MM.1S (cell line): ENCODE results near the gene PRX.

Experiments
- DNase-seq: peaks from one replicate; pipeline ENCODE4 v3.0.0-alpha.2; 2015
- H2AFZ ChIP-seq: fragments of 300-600 bp; sonication (generic); 2 replicates; pipeline ENCODE4 v1.6.0; 2016; ENCODE audit warnings: antibody characterized with exemption, low read length
- H3F3A ChIP-seq: fragments of 300-600 bp; sonication (generic); 2 replicates; pipeline ENCODE4 v1.6.1; 2016; ENCODE audit warnings: mild to moderate bottlenecking, antibody characterized with exemption, low read length, moderate library complexity, mixed read lengths; ENCODE audit not compliant: insufficient read depth
- H3K27ac ChIP-seq: fragments of 300-600 bp; sonication (generic); 2 replicates; pipeline ENCODE4 v1.5.1; 2016; ENCODE audit warnings: mild to moderate bottlenecking, low read length
- H3K27me3 ChIP-seq: fragments of 300-600 bp; sonication (generic); replicated peaks from 2 replicates; pipeline ENCODE4 v1.6.0; 2016; ENCODE audit warnings: low read length; ENCODE audit not compliant: insufficient read depth
- H3K36me3 ChIP-seq: fragments of 300-600 bp; sonication (generic); replicated peaks from 2 replicates; pipeline ENCODE4 v1.6.1; 2016; ENCODE audit warnings: mild to moderate bottlenecking, low read length, mixed read lengths; ENCODE audit not compliant: insufficient read depth
- H3K4me1 ChIP-seq: fragments of 300-600 bp; sonication (generic); 2 replicates; pipeline ENCODE4 v1.6.1; 2016; ENCODE audit warnings: low read length, mixed read lengths
- H3K4me2 ChIP-seq: fragments of 300-600 bp; sonication (generic); 2 replicates; pipeline ENCODE4 v1.6.0; 2016; ENCODE audit warnings: low read depth, low read length
- H3K4me3 ChIP-seq: fragments of 300-600 bp; sonication (generic); 2 replicates; pipeline ENCODE4 v1.5.1; 2016; ENCODE audit warnings: low read length, mixed read lengths
- H3K79me2 ChIP-seq: fragments of 300-600 bp; sonication (generic); 2 replicates; pipeline ENCODE4 v1.6.1; 2016; ENCODE audit warnings: mixed run types, low read length, mixed read lengths
- H3K9ac ChIP-seq: fragments of 300-600 bp; sonication (generic); 2 replicates; pipeline ENCODE4 v1.6.1; 2016; ENCODE audit warnings: low read length, mixed read lengths
- H3K9me2 ChIP-seq: fragments of 300-600 bp; sonication (generic); replicated peaks from 2 replicates; pipeline ENCODE4 v1.6.1; 2016; ENCODE audit warnings: mild to moderate bottlenecking, low read length, mixed read lengths; ENCODE audit not compliant: insufficient read depth
- H3K9me3 ChIP-seq: fragments of 300-600 bp; sonication (generic); replicated peaks from 2 replicates; pipeline ENCODE4 v1.6.1; 2016; ENCODE audit warnings: mild to moderate bottlenecking, low read length, mixed read lengths; ENCODE audit not compliant: insufficient read depth
- H4K20me1 ChIP-seq: fragments of 300-600 bp; sonication (generic); 2 replicates; pipeline ENCODE4 v1.6.1; 2016; ENCODE audit warnings: mild to moderate bottlenecking, low read length, moderate library complexity, mixed read lengths; ENCODE audit not compliant: insufficient read depth
- CTCF ChIP-seq: fragments of 300-600 bp; sonication (generic); IDR thresholded peaks from 2 replicates; pipeline ENCODE4 v1.5.1; 2016; ENCODE audit warnings: antibody characterized with exemption, low read length, mixed read lengths
- EZH2 ChIP-seq: fragments of 300-600 bp; sonication (generic); optimal IDR thresholded peaks from 2 replicates; pipeline ENCODE3; 2017; ENCODE audit warnings: low read depth, mild to moderate bottlenecking, antibody characterized with exemption, low read length, mixed read lengths
- EZH2phosphoT487 ChIP-seq: fragments of 300-600 bp; sonication (generic); IDR thresholded peaks from 2 replicates; pipeline ENCODE4 v1.6.1; 2018; ENCODE audit warnings: antibody characterized with exemption, low read length

The PRX gene

GRCh38 chr19:40355975-40356680 lies 57.0 kb downstream of the PRX start:
- H3K4me2 ChIP-seq = no peak overlapping the region

GRCh38 chr19:40348961-40349507 lies 64.1 kb downstream of the PRX start:
- no peaks in the 10 kb centered on the region for H3K36me3 ChIP-seq
- peak overlapping the region; percentile 63 for H3K4me3 ChIP-seq
- TF ChIP-seq EZH2 (no peak), CTCF (no peak), EZH2phosphoT487 (no peak)
- H3K4me2 ChIP-seq = peak overlapping the region; percentile 90
- DNase-seq = peak; percentile 11
- H3K79me2 ChIP-seq = peaks cover 34% of the 10 kb centered on the region
- no peaks in the 10 kb centered on the region for H3F3A ChIP-seq
- no peaks in the 10 kb centered on the region for H3K27me3 ChIP-seq
- no peaks in the 10 kb centered on the region for H3K9me3 ChIP-seq
- no peaks in the 10 kb centered on the region for H3K9me2 ChIP-seq
- peak overlapping the region; percentile 35; the same call in 1 of the 2 replicates for H3K9ac ChIP-seq
- H4K20me1 ChIP-seq = no peaks in the 10 kb centered on the region
- H3K4me1 ChIP-seq = peaks cover 4% of the 10 kb centered on the region; the same call in 1 of the 2 replicates
- no peak overlapping the region for H3K27ac ChIP-seq
- H2AFZ ChIP-seq = peak overlapping the region; percentile 55

More at GRCh38 chr19:40355975-40356680, 57.0 kb downstream of the PRX start:
- no peak for DNase-seq
- H3K9ac ChIP-seq = no peak overlapping the region
- H3F3A ChIP-seq = no peaks in the 10 kb centered on the region
- no peaks in the 10 kb centered on the region for H3K9me2 ChIP-seq
- H2AFZ ChIP-seq = no peak overlapping the region
- no peaks in the 10 kb centered on the region for H3K4me1 ChIP-seq
- no peaks in the 10 kb centered on the region for H3K9me3 ChIP-seq
- H3K27ac ChIP-seq = no peak overlapping the region
- TF ChIP-seq EZH2phosphoT487 = no peak
- no peak for TF ChIP-seq EZH2
- TF ChIP-seq CTCF = no peak
- H3K79me2 ChIP-seq = no peaks in the 10 kb centered on the region
- H4K20me1 ChIP-seq = no peaks in the 10 kb centered on the region
- no peaks in the 10 kb centered on the region for H3K27me3 ChIP-seq
- no peak overlapping the region for H3K4me3 ChIP-seq
- no peaks in the 10 kb centered on the region for H3K36me3 ChIP-seq

GRCh38 chr19:40348125-40348913 lies 64.9 kb downstream of the PRX start, which contains the start of the genes C19orf47 and PLD3:
TSS of gene C19orf47 (minus strand) at chr19:40348397. CDS start at chr19:40341857, 6,540 bp downstream.
TSS of gene PLD3 (plus strand) at chr19:40348695. CDS start at chr19:40366484, 17,789 bp downstream.
- H3K9me2 ChIP-seq = no peaks in the 10 kb centered on the region
- H3F3A ChIP-seq = no peaks in the 10 kb centered on the region
- H4K20me1 ChIP-seq = no peaks in the 10 kb centered on the region
- H3K79me2 ChIP-seq = peaks cover 37% of the 10 kb centered on the region
- H3K4me2 ChIP-seq = peak within 1 kb of the TSS; percentile 90
- H3K4me3 ChIP-seq = peak within 1 kb of the TSS; percentile 89
- H3K9me3 ChIP-seq = no peaks in the 10 kb centered on the region
- no peaks in the 10 kb centered on the region for H3K36me3 ChIP-seq
- DNase-seq = peak; percentile 99
- peak within 1 kb of the TSS; percentile 74; the same call in 1 of the 2 replicates for H3K9ac ChIP-seq
- no peaks in the 10 kb centered on the region for H3K27me3 ChIP-seq
- H2AFZ ChIP-seq = peak within 1 kb of the TSS; percentile 71
- TF ChIP-seq EZH2 (no peak), EZH2phosphoT487 (no peak), CTCF (no peak)
- H3K27ac ChIP-seq = no peak within 1 kb of the TSS
- H3K4me1 ChIP-seq = peaks cover 4% of the 10 kb centered on the region; the same call in 1 of the 2 replicates
